Osteocyte (in vitro differentiated cells): Measurements from ENCODE around the gene PILRB. TPM values are rescaled to one million over a fixed set of nuclear protein-coding genes. Genes with fewer than 3 reads are reported as not detected.
"Not testable (repeated sequence)": the region's sequence is repeated elsewhere in the genome, so short reads cannot be mapped to it uniquely, and the experiment has no call there.

Source experiments
- DNase-seq: peaks from one replicate; pipeline ENCODE4 v3.0.0; 2021; ENCODE audit warnings: mixed read lengths; ENCODE audit not compliant: unreplicated experiment; ENCODE audit errors: extremely low spot score
- H3K27ac Mint-ChIP-seq: one replicate; pipeline ENCODE4 v1.8.0; 2021; ENCODE audit warnings: mild to moderate bottlenecking, mixed read lengths; ENCODE audit not compliant: unreplicated experiment
- H3K27me3 Mint-ChIP-seq: one replicate; pipeline ENCODE4 v1.8.0; 2021; ENCODE audit warnings: mixed read lengths; ENCODE audit not compliant: unreplicated experiment
- H3K36me3 Mint-ChIP-seq: one replicate; pipeline ENCODE4 v1.8.0; 2021; ENCODE audit warnings: mixed read lengths; ENCODE audit not compliant: unreplicated experiment
- H3K4me1 Mint-ChIP-seq: one replicate; pipeline ENCODE4 v1.8.0; 2021; ENCODE audit warnings: mixed read lengths; ENCODE audit not compliant: unreplicated experiment
- H3K4me3 Mint-ChIP-seq: one replicate; pipeline ENCODE4 v1.8.0; 2021; ENCODE audit warnings: mild to moderate bottlenecking, moderate library complexity, mixed read lengths; ENCODE audit not compliant: unreplicated experiment
- H3K9me3 Mint-ChIP-seq: one replicate; pipeline ENCODE4 v1.8.0; 2021; ENCODE audit warnings: mixed read lengths; ENCODE audit not compliant: unreplicated experiment
- total RNA-seq: library from RNA; stranded (reverse); gene quantifications from 2 replicates; pipeline ENCODE4 v1.2.1, GENCODE V29; 2021
- TF ChIP-seq, protein P1 (sequence below): fragments of 200-600 bp; sonication (generic); IDR thresholded peaks from 2 replicates; pipeline ENCODE4 v1.5.0; 2021; ENCODE audit warnings: antibody characterized with exemption, mild to moderate bottlenecking, moderate library complexity

PILRB gene
- total RNA-seq, 1 donor from 2014 or later: 38.7 TPM

DNA sequence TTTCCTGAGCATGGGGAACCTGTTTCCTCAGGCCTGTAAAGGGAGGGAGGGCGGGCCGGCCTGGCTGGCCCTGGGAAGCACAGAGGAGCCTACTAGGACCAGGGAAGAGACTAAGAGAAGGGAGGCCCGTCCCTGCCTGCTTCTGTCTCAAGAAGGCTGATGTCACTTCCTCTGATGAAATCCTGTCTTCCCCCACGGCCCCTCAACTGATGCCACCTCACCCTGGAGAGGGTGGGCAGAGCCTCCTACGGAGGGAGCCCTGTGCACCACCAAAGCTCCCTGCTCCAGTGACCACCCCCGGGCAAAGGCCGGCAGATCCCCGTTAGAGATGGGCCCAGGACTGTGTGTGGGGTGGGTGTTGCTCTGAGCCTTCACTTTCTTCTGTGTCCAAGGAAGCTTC lies 14.3 kb downstream of the PILRB start:
- no peaks in the 10 kb centered on the region for H3K27me3 Mint-ChIP-seq
- H3K27ac Mint-ChIP-seq: no peak overlapping the region
- H3K9me3 Mint-ChIP-seq: no peaks in the 10 kb centered on the region
- no peak for DNase-seq
- H3K36me3 Mint-ChIP-seq: no peaks in the 10 kb centered on the region
- H3K4me1 Mint-ChIP-seq: no peaks in the 10 kb centered on the region
- H3K4me3 Mint-ChIP-seq: no peak overlapping the region
- TF ChIP-seq, protein P1, sequence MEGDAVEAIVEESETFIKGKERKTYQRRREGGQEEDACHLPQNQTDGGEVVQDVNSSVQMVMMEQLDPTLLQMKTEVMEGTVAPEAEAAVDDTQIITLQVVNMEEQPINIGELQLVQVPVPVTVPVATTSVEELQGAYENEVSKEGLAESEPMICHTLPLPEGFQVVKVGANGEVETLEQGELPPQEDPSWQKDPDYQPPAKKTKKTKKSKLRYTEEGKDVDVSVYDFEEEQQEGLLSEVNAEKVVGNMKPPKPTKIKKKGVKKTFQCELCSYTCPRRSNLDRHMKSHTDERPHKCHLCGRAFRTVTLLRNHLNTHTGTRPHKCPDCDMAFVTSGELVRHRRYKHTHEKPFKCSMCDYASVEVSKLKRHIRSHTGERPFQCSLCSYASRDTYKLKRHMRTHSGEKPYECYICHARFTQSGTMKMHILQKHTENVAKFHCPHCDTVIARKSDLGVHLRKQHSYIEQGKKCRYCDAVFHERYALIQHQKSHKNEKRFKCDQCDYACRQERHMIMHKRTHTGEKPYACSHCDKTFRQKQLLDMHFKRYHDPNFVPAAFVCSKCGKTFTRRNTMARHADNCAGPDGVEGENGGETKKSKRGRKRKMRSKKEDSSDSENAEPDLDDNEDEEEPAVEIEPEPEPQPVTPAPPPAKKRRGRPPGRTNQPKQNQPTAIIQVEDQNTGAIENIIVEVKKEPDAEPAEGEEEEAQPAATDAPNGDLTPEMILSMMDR: no peak

DNA sequence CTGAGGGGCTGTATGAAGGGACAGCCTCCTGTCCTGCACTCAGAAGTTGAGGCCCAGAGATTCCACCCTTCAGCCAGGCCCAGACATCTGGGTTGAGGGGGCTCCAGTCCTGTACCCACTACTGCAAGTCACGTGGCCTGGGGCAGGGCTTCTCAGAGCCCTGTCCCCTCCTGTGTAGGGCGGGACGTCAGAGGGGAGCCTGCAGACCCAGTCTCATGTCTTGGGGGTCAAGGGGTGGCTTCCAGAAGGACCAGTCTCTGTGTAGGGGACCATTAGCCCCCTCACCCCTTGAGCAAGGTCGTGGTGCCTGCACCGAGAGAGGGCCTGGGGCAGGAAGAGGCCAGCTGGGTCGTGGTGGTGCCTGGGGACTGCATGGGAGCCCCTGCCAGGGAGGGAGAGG lies 14.8 kb downstream of the PILRB start:
- no peaks in the 10 kb centered on the region for H3K27me3 Mint-ChIP-seq
- DNase-seq: no peak

DNA sequence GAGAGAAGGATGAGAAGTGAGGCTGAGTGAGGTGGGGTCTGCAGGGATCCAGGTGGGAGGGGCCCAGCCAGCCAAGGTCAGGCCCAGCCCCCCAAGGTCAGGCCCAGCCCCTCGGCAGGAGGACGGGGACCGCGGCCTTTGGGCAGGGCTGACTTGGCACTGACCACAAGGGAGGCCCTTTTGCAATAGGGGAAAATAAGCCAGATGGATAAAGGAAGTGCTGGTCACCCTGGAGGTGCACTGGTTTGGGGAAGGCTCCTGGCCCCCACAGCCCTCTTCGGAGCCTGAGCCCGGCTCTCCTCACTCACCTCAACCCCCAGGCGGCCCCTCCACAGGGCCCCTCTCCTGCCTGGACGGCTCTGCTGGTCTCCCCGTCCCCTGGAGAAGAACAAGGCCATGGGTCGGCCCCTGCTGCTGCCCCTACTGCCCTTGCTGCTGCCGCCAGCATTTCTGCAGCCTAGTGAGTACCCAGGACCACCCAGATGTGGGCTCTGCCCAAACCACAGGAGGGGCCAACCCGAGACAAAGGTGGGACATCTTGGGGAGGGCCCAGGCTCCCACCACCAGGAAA lies 15.4 kb downstream of the PILRB start, which contains the start of gene PILRA:
PILRA (plus strand) TSS at position 227 of the 571 bp plus-strand sequence; CDS start at position 397, 170 bp downstream.
- TF ChIP-seq, protein P1: no peak
- Mint-ChIP-seq H3K27me3 (no peaks in the 10 kb centered on the region), H3K36me3 (no peaks in the 10 kb centered on the region), H3K4me3 (no peak within 1 kb of the TSS), H3K4me1 (no peaks in the 10 kb centered on the region), H3K27ac (no peak within 1 kb of the TSS), H3K9me3 (no peaks in the 10 kb centered on the region)
- DNase-seq: no peak

More for the DNA sequence above, 14.8 kb downstream of the PILRB start:
- TF ChIP-seq, protein P1: no peak
- H3K4me3 Mint-ChIP-seq: no peak overlapping the region
- no peaks in the 10 kb centered on the region for H3K9me3 Mint-ChIP-seq
- H3K4me1 Mint-ChIP-seq: no peaks in the 10 kb centered on the region
- H3K36me3 Mint-ChIP-seq: no peaks in the 10 kb centered on the region
- H3K27ac Mint-ChIP-seq: no peak overlapping the region

DNA sequence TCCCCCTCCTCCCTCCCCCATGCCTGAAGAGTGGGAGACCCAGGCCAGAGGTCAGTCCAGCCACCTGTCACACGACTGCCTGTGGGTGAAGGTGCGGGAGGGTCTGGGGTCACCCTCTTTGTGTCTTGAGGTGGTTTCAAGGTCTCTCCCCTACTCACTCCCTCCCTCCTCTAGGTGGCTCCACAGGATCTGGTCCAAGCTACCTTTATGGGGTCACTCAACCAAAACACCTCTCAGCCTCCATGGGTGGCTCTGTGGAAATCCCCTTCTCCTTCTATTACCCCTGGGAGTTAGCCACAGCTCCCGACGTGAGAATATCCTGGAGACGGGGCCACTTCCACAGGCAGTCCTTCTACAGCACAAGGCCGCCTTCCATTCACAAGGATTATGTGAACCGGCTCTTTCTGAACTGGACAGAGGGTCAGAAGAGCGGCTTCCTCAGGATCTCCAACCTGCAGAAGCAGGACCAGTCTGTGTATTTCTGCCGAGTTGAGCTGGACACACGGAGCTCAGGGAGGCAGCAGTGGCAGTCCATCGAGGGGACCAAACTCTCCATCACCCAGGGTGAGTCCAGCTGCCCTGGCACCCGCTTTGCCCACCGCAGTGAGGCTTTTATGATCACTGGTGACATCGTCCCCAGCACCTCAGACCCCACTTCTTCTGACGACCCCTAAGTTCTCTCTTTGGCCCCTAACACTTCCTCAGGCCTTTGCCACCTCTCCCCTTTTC lies 16.1 kb downstream of the PILRB start:
- H3K9me3 Mint-ChIP-seq, DNase-seq, H3K27ac Mint-ChIP-seq, H3K4me1 Mint-ChIP-seq, H3K27me3 Mint-ChIP-seq, H3K4me3 Mint-ChIP-seq, H3K36me3 Mint-ChIP-seq: not testable (repeated sequence)

DNA sequence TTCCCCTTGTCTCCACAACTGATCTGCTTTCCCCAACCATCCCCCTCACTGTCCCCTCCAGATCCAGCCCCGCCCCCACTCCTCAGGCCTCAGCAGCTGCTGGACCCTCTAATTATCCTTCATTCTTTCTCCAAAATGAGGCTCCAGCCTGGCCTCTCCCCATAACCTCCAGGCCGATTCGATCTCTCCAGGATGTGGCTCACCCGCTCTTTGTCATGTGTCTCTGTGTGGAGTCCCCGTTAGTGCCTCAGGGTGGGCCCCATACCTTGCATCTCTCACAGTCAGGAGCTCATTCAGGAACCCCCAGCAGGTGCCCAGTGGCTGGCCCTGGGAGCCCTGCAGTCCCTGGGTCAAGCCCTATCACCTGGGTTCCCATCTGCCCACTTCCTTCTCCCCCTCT lies 16.7 kb downstream of the PILRB start:
- no peak overlapping the region for H3K27ac Mint-ChIP-seq
- no peaks in the 10 kb centered on the region for H3K9me3 Mint-ChIP-seq
- TF ChIP-seq, protein P1: no peak
- no peaks in the 10 kb centered on the region for H3K4me1 Mint-ChIP-seq
- no peak for DNase-seq
- no peak overlapping the region for H3K4me3 Mint-ChIP-seq
- no peaks in the 10 kb centered on the region for H3K27me3 Mint-ChIP-seq
- H3K36me3 Mint-ChIP-seq: no peaks in the 10 kb centered on the region
